PFSK-1 (cell line): Measurements from ENCODE around the gene TTC39C.

ENCODE experiments used
- POLR2AphosphoS5 ChIP-seq: IDR thresholded peaks from 2 replicates; pipeline ENCODE4 v1.6.1; 2012; ENCODE audit warnings: low read depth, mild to moderate bottlenecking, control low read depth, low read length, moderate library complexity
- SIN3A ChIP-seq: IDR thresholded peaks from 2 replicates; pipeline ENCODE4 v1.6.1; 2012; ENCODE audit warnings: mild to moderate bottlenecking, low read length, moderate library complexity, borderline replicate concordance; ENCODE audit not compliant: insufficient read depth

DNA sequence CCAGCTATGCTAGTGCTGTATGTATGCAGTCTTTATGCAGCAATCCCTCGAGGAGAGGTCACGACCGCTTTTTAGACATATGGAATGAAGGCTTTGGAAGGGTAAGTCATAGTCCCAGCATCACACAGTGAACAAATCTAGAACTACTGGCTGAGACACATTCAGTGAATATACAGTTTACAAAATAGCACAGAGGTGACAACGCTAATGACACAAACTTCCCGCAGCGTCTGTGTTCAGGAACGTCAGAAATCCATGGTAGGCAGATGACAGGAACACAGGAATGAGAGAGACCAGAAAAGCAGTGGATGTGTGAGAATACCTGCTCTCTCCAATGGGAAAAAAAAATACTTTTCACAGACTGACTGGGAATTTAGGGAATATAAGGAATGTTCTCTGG, 153.9 kb downstream of the TTC39C start:
- TF ChIP-seq POLR2AphosphoS5: no peak
- no peak for TF ChIP-seq SIN3A
